HFFc6 (cell line): ENCODE results near the gene ABCB11. TPM values are rescaled to one million over a fixed set of nuclear protein-coding genes. Genes with fewer than 3 reads are reported as not detected.

ENCODE experiments used
- DNase-seq: peaks from one replicate; pipeline ENCODE4 v3.0.0-alpha.2; 2018
- H3K27ac Mint-ChIP-seq: 2 replicates; pipeline ENCODE4 v1.8.0; 2020; ENCODE audit warnings: mild to moderate bottlenecking, mixed read lengths
- H3K27me3 Mint-ChIP-seq: 2 replicates; pipeline ENCODE4 v1.8.0; 2021; ENCODE audit warnings: mild to moderate bottlenecking, moderate library complexity, mixed read lengths; ENCODE audit not compliant: insufficient read depth
- H3K36me3 Mint-ChIP-seq: 2 replicates; pipeline ENCODE4 v1.8.0; 2021; ENCODE audit warnings: low read depth, mixed read lengths
- H3K4me1 Mint-ChIP-seq: 2 replicates; pipeline ENCODE4 v1.8.0; 2020; ENCODE audit warnings: low read depth, mixed read lengths
- H3K4me3 Mint-ChIP-seq: 2 replicates; pipeline ENCODE4 v1.8.0; 2020; ENCODE audit warnings: mild to moderate bottlenecking, moderate library complexity, mixed read lengths
- H3K9me3 Mint-ChIP-seq: 2 replicates; pipeline ENCODE4 v1.8.0; 2020; ENCODE audit warnings: mild to moderate bottlenecking, mixed read lengths
- CTCF ChIP-seq: fragments of 200-600 bp; sonication (generic); IDR thresholded peaks from 2 replicates; pipeline ENCODE4 v1.5.0; 2021; ENCODE audit warnings: antibody characterized with exemption, mild to moderate bottlenecking
- total RNA-seq, 6 experiments: library from RNA; stranded (reverse); fragmentation: NEBNext Ultra II Directional; extraction: Animal tissue kit (Norgen Biotek cat#: 25700); gene quantifications; 2 replicates in 1 of 6; 3 replicates in 5 of 6; pipeline ENCODE4 v1.2.3, GENCODE V29; 2021

ABCB11 gene
- total RNA-seq, 6 experiments from 2014 or later, result 0.02 TPM; not detected in 5

GRCh38 chr2:168951871-168952270, 79.3 kb downstream of the ABCB11 start:
- H3K4me1 Mint-ChIP-seq, result no peaks in the 10 kb centered on the region
- H3K27me3 Mint-ChIP-seq, result peaks cover 2% of the 10 kb centered on the region
- no peak overlapping the region for H3K27ac Mint-ChIP-seq
- TF ChIP-seq CTCF, result no peak
- no peaks in the 10 kb centered on the region for H3K9me3 Mint-ChIP-seq
- no peak overlapping the region for H3K4me3 Mint-ChIP-seq
- no peak for DNase-seq
- H3K36me3 Mint-ChIP-seq, result no peaks in the 10 kb centered on the region

DNA sequence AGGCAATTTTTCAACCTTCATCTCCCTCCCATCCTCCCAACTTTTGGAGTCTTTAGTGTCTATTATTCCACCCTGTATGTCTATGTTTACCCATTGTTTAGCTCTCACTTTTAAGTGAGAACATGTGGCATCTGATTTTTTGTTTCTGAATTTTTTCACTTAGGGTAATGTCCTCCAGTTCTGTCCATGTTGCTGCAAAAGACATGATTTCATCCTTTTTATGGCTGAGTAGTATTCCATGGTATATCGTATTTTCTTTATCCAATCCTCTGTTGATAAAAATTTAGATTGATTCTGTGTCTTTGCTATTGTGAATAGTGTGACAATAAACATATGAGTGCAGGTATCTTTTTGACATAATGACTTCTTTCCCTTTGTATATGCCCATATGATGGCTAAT, 81.8 kb downstream of the ABCB11 start:
- no peak for DNase-seq
- H3K4me3 Mint-ChIP-seq, result no peak overlapping the region
- no peak overlapping the region for H3K27ac Mint-ChIP-seq
- no peaks in the 10 kb centered on the region for H3K4me1 Mint-ChIP-seq
- H3K36me3 Mint-ChIP-seq, result no peaks in the 10 kb centered on the region
- no peaks in the 10 kb centered on the region for H3K9me3 Mint-ChIP-seq
- no peak for TF ChIP-seq CTCF
- H3K27me3 Mint-ChIP-seq, result no peaks in the 10 kb centered on the region; the same call in 1 of the 2 replicates

DNA sequence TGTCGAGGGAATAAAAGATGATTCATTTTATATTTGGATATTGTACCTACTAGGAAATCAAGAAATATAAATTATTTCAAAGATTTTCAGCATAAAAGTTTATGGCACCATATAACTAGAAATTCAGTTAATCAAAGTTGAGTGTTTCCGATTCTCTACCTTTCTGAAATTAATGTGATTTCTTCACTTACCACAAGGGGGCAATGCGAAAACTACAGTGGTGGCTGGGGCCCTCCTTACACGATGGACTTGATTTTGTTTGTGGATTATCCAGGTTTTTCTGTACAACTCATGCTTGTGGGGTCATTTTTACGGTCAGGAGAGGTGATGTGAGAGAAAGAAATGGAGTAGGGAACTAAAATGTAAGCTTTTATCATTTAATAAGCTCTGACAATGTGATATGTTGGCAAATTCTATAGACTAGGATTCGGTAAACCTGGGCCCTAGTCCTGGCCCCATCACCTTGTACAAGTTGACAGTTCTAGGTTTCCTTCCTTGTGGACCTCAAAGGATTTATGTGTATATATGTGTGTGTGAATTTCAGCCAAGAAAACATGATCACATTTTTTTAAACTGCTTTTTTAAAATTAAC, 82.4 kb downstream of the ABCB11 start:
- Mint-ChIP-seq H3K27ac (no peak overlapping the region), H3K4me3 (no peak overlapping the region), H3K4me1 (no peaks in the 10 kb centered on the region), H3K27me3 (no peaks in the 10 kb centered on the region; the same call in 1 of the 2 replicates), H3K9me3 (no peaks in the 10 kb centered on the region), H3K36me3 (no peaks in the 10 kb centered on the region)
- peak; percentile 82 for TF ChIP-seq CTCF
- DNase-seq, result no peak

DNA sequence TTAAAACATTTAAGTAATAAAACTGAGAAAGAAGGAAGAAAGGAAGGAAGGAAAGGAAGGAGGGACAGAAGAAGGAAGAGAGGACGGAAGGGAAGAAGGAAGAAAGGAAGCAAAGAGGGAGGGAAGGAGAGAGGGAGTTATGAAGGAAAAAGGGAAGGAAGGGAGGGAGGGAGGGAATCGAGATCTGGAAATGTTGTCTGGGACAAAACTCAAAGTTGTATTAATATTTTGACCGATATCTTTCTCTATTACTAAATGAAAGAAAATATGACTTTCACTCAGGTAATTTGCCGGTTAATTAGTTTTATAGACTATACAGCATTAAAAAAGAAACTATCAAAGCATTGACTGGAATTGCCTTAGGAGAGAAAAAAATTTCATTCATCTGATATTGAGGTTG, 85.6 kb downstream of the ABCB11 start:
- no peak for DNase-seq
- Mint-ChIP-seq H3K27me3 (no peaks in the 10 kb centered on the region; the same call in 1 of the 2 replicates), H3K4me3 (no peak overlapping the region), H3K36me3 (no peaks in the 10 kb centered on the region), H3K4me1 (no peaks in the 10 kb centered on the region), H3K9me3 (no peaks in the 10 kb centered on the region), H3K27ac (no peak overlapping the region)
- no peak for TF ChIP-seq CTCF

- Mint-ChIP-seq H3K36me3 (no peaks in the 10 kb centered on the region), H3K27ac (no peak overlapping the region), H3K9me3 (no peaks in the 10 kb centered on the region), H3K4me3 (no peak overlapping the region), H3K27me3 (no peaks in the 10 kb centered on the region), H3K4me1 (no peaks in the 10 kb centered on the region)
- TF ChIP-seq CTCF, result no peak
- DNase-seq, result no peak
Observed at GRCh38 chr2:168944065-168944464, 87.1 kb downstream of the ABCB11 start.
